ENCODE data around the gene PVALB. TPM values are rescaled to one million over a fixed set of nuclear protein-coding genes. Genes with fewer than 3 reads are reported as not detected.

The PVALB gene
- total RNA-seq, result not detected

GRCh38 chr22:36816636-36817524, at the start of gene PVALB:
PVALB (minus strand) TSS chr22:36817035; CDS start chr22:36817005, 30 bp downstream.
- DNase-seq (ENCODE audit: low read depth in 2 of 3, low spot score in 2 of 3), result peak in 2 of 3 donors; percentile 56 to 64

GRCh38 chr22:36865346-36865745, 48.5 kb upstream of the PVALB start:
- no peak for DNase-seq (ENCODE audit: low read depth in 2 of 3, low spot score in 2 of 3)

- no peak for DNase-seq (ENCODE audit: low read depth in 2 of 3, low spot score in 2 of 3)
Observed at GRCh38 chr22:36864454-36865215, 47.8 kb upstream of the PVALB start.

- DNase-seq (ENCODE audit: low read depth in 2 of 3, low spot score in 2 of 3), result no peak
Observed at GRCh38 chr22:36863979-36864378, 47.1 kb upstream of the PVALB start.

GRCh38 chr22:36863281-36863680, 46.4 kb upstream of the PVALB start:
- no peak for DNase-seq (ENCODE audit: low read depth in 2 of 3, low spot score in 2 of 3)

- peak in 2 of 3 donors; percentile 83 to 95 for DNase-seq (ENCODE audit: low read depth in 2 of 3, low spot score in 2 of 3)
Observed at GRCh38 chr22:36862251-36863242, 45.7 kb upstream of the PVALB start.

- peak in 2 of 3 donors; percentile 90 to 97 for DNase-seq (ENCODE audit: low read depth in 2 of 3, low spot score in 2 of 3)
Observed at GRCh38 chr22:36860821-36861659, 44.2 kb upstream of the PVALB start, which contains the start of gene NCF4. NCF4 (plus strand) TSS chr22:36861006; CDS start chr22:36861172, 166 bp downstream.

- no peak for DNase-seq (ENCODE audit: low read depth in 2 of 3, low spot score in 2 of 3)
Observed at GRCh38 chr22:36860438-36860820, 43.6 kb upstream of the PVALB start.

GRCh38 chr22:36860017-36860416, 43.2 kb upstream of the PVALB start:
- no peak for DNase-seq (ENCODE audit: low read depth in 2 of 3, low spot score in 2 of 3)

GRCh38 chr22:36858966-36859365, 42.1 kb upstream of the PVALB start:
- DNase-seq (ENCODE audit: low read depth in 2 of 3, low spot score in 2 of 3), result no peak

- DNase-seq (ENCODE audit: low read depth in 2 of 3, low spot score in 2 of 3), result no peak
Observed at GRCh38 chr22:36858156-36858555, 41.3 kb upstream of the PVALB start.

- DNase-seq (ENCODE audit: low read depth in 2 of 3, low spot score in 2 of 3), result no peak
Observed at GRCh38 chr22:36856792-36857135, 39.9 kb upstream of the PVALB start.

- peak; percentile 88 to 95 (median 94) for DNase-seq (ENCODE audit: low read depth in 2 of 3, low spot score in 2 of 3)
Observed at GRCh38 chr22:36856121-36856791, 39.4 kb upstream of the PVALB start.

GRCh38 chr22:36855478-36855877, 38.6 kb upstream of the PVALB start:
- DNase-seq (ENCODE audit: low read depth in 2 of 3, low spot score in 2 of 3), result no peak

GRCh38 chr22:36853407-36854099, 36.7 kb upstream of the PVALB start:
- DNase-seq (ENCODE audit: low read depth in 2 of 3, low spot score in 2 of 3), result peak; percentile 72 to 96 (median 88)

- no peak for DNase-seq (ENCODE audit: low read depth in 2 of 3, low spot score in 2 of 3)
Observed at GRCh38 chr22:36852056-36852973, 35.5 kb upstream of the PVALB start.

- DNase-seq (ENCODE audit: low read depth in 2 of 3, low spot score in 2 of 3), result no peak
Observed at GRCh38 chr22:36850682-36851081, 33.8 kb upstream of the PVALB start.

Data from hematopoietic multipotent progenitor cell (in vitro differentiated cells).